ENCODE results near the gene ADPGK. TPM values are rescaled to one million over a fixed set of nuclear protein-coding genes. Genes with fewer than 3 reads are reported as not detected.
"Not testable (repeated sequence)": the region's sequence is repeated elsewhere in the genome, so short reads cannot be mapped to it uniquely, and the experiment has no call there.

Gene ADPGK
- polyA plus RNA-seq, 3 donors: 138 to 283 (median 152) TPM

GRCh38 chr15:72813345-72814004 is 29.9 kb upstream of the ADPGK start:
- Mint-ChIP-seq H3K27me3 (ENCODE audit: low read depth in 3 of 3) (peaks cover 3 to 19% (median 17%) of the 10 kb centered on the region in 3 donors), H3K9me3 (peaks cover 3 to 22% (median 8%) of the 10 kb centered on the region in 7 donors), H3K27ac (no peak overlapping the region), H3K4me1 (peaks cover 5% of the 10 kb centered on the region), H3K4me3 (no peak overlapping the region), H3K36me3 (no peaks in the 10 kb centered on the region)
- Histone ChIP-seq H3K4me3 (replicated peaks in 1 of 3; ENCODE audit: low read depth in 2 of 3, low read length in 3 of 3) (no peak overlapping the region), H4K20me1 (ENCODE audit: insufficient read depth, low read length) (no peaks in the 10 kb centered on the region), H3K36me3 (replicated peaks in 1 of 2; ENCODE audit: control insufficient read depth in 1 of 2, insufficient read depth in 2 of 2, low read length in 2 of 2) (no peaks in the 10 kb centered on the region), H3K9ac (ENCODE audit: insufficient read depth, low read length, poor library complexity, severe bottlenecking) (no peak overlapping the region), H3K9me3 (replicated peaks in 1 of 2; ENCODE audit: control insufficient read depth in 1 of 2, insufficient read depth in 1 of 2, low read length in 2 of 2) (peaks cover 0 to 8% of the 10 kb centered on the region in 2 donors), H2AFZ (ENCODE audit: insufficient read depth, low read depth, low read length, poor library complexity, severe bottlenecking) (no peak overlapping the region), H3K27ac (ENCODE audit: low read depth in 1 of 2, low read length in 2 of 2) (no peak overlapping the region), H3K27me3 (ENCODE audit: control insufficient read depth in 2 of 2, insufficient read depth in 2 of 2, low read length in 2 of 2) (no peaks in the 10 kb centered on the region), H3K4me2 (replicated peaks; ENCODE audit: extremely low read depth, low read length, poor library complexity, severe bottlenecking) (no peak overlapping the region), H3K79me2 (ENCODE audit: insufficient read depth, low read length) (no peaks in the 10 kb centered on the region), H3K4me1 (ENCODE audit: control insufficient read depth in 1 of 2, insufficient read depth in 2 of 2, low read length in 2 of 2) (no peaks in the 10 kb centered on the region)
- no peak for DNase-seq
- WGBS (ENCODE audit: insufficient coverage): 92% methylated on average over 6 of the region's 8 CpGs
- TF ChIP-seq CTCF (IDR thresholded peaks at IDR 0.05): no peak
- intact Hi-C loops (cut with micrococcal nuclease): no loop called here

GRCh38 chr15:72809329-72809728 is 25.8 kb upstream of the ADPGK start:
- H3K36me3 Mint-ChIP-seq: no peaks in the 10 kb centered on the region
- whole genome bisulfite sequencing (ENCODE audit: insufficient coverage): no CpG with 5 or more reads among the region's 4 CpGs
- Histone ChIP-seq H3K4me3 (replicated peaks in 1 of 3; ENCODE audit: low read depth in 2 of 3, low read length in 3 of 3) (no peak overlapping the region), H2AFZ (ENCODE audit: insufficient read depth, low read depth, low read length, poor library complexity, severe bottlenecking) (no peak overlapping the region), H3K27me3 (ENCODE audit: control insufficient read depth in 2 of 2, insufficient read depth in 2 of 2, low read length in 2 of 2) (no peaks in the 10 kb centered on the region), H3K4me1 (ENCODE audit: control insufficient read depth in 1 of 2, insufficient read depth in 2 of 2, low read length in 2 of 2) (no peaks in the 10 kb centered on the region), H3K27ac (ENCODE audit: low read depth in 1 of 2, low read length in 2 of 2) (no peak overlapping the region), H3K9ac (ENCODE audit: insufficient read depth, low read length, poor library complexity, severe bottlenecking) (no peak overlapping the region), H3K79me2 (ENCODE audit: insufficient read depth, low read length) (no peaks in the 10 kb centered on the region), H4K20me1 (ENCODE audit: insufficient read depth, low read length) (no peaks in the 10 kb centered on the region), H3K9me3 (replicated peaks in 1 of 2; ENCODE audit: control insufficient read depth in 1 of 2, insufficient read depth in 1 of 2, low read length in 2 of 2) (no peaks in the 10 kb centered on the region), H3K4me2 (replicated peaks; ENCODE audit: extremely low read depth, low read length, poor library complexity, severe bottlenecking) (no peak overlapping the region), H3K36me3 (replicated peaks in 1 of 2; ENCODE audit: control insufficient read depth in 1 of 2, insufficient read depth in 2 of 2, low read length in 2 of 2) (no peaks in the 10 kb centered on the region)
- peaks cover 3 to 14% (median 6%) of the 10 kb centered on the region in 7 donors for H3K9me3 Mint-ChIP-seq
- no peak for TF ChIP-seq CTCF (IDR thresholded peaks at IDR 0.05)
- no peak overlapping the region for H3K4me3 Mint-ChIP-seq
- H3K27ac Mint-ChIP-seq: no peak overlapping the region
- no peak for DNase-seq
- peaks cover 8 to 16% (median 16%) of the 10 kb centered on the region in 3 donors for H3K27me3 Mint-ChIP-seq (ENCODE audit: low read depth in 3 of 3)
- intact Hi-C loops (cut with micrococcal nuclease): no loop called here
- H3K4me1 Mint-ChIP-seq: peaks cover 2% of the 10 kb centered on the region

- H3K9me3 Mint-ChIP-seq; H3K27ac ChIP-seq (ENCODE audit: low read depth in 1 of 2, low read length in 2 of 2); H3K27ac Mint-ChIP-seq; H3K9me3 ChIP-seq (replicated peaks in 1 of 2; ENCODE audit: control insufficient read depth in 1 of 2, insufficient read depth in 1 of 2, low read length in 2 of 2); H4K20me1 ChIP-seq (ENCODE audit: insufficient read depth, low read length); H3K79me2 ChIP-seq (ENCODE audit: insufficient read depth, low read length); H3K4me1 ChIP-seq (ENCODE audit: control insufficient read depth in 1 of 2, insufficient read depth in 2 of 2, low read length in 2 of 2); H3K9ac ChIP-seq (ENCODE audit: insufficient read depth, low read length, poor library complexity, severe bottlenecking); H3K4me1 Mint-ChIP-seq; H3K4me2 ChIP-seq (replicated peaks; ENCODE audit: extremely low read depth, low read length, poor library complexity, severe bottlenecking); H3K4me3 Mint-ChIP-seq; H3K27me3 ChIP-seq (ENCODE audit: control insufficient read depth in 2 of 2, insufficient read depth in 2 of 2, low read length in 2 of 2); DNase-seq; H3K4me3 ChIP-seq (replicated peaks in 1 of 3; ENCODE audit: low read depth in 2 of 3, low read length in 3 of 3); intact Hi-C loops (cut with micrococcal nuclease); H3K36me3 ChIP-seq (replicated peaks in 1 of 2; ENCODE audit: control insufficient read depth in 1 of 2, insufficient read depth in 2 of 2, low read length in 2 of 2); H3K36me3 Mint-ChIP-seq; H2AFZ ChIP-seq (ENCODE audit: insufficient read depth, low read depth, low read length, poor library complexity, severe bottlenecking): not testable (repeated sequence)
- H3K27me3 Mint-ChIP-seq (ENCODE audit: low read depth in 3 of 3): peaks cover 7 to 21% (median 14%) of the 10 kb centered on the region in 3 donors
- no CpG with 5 or more reads among the region's 22 CpGs for WGBS (ENCODE audit: insufficient coverage)
Observed at GRCh38 chr15:72807346-72807745, 23.8 kb upstream of the ADPGK start.
